Measurements from ENCODE around the gene ACOX3.

- no peak for TF ChIP-seq BRCA1 (IDR thresholded peaks at IDR 0.05; ENCODE audit: low read depth, low read length)
- no peak for TF ChIP-seq FOS (IDR thresholded peaks at IDR 0.05; ENCODE audit: borderline replicate concordance, extremely low read depth, insufficient read length)
- no peak for TF ChIP-seq CTCF (IDR thresholded peaks at IDR 0.05 in 2 of 3, conservative IDR thresholded peaks at IDR 0.05 in 1 of 3; ENCODE audit: control insufficient read depth in 2 of 3, extremely low read depth in 1 of 3, insufficient read depth in 1 of 3, low read depth in 3 of 3, low read length in 3 of 3)
- no peak for TF ChIP-seq POLR2AphosphoS5 (IDR thresholded peaks at IDR 0.05; ENCODE audit: low read length)
- no peak for TF ChIP-seq EP300 (IDR thresholded peaks at IDR 0.05; ENCODE audit: borderline replicate concordance in 1 of 2, control insufficient read depth in 1 of 2, low read depth in 2 of 2, low read length in 2 of 2)
- TF ChIP-seq IRF3 (IDR thresholded peaks at IDR 0.05), result no peak
- no peak for TF ChIP-seq KLF5 (IDR thresholded peaks at IDR 0.05; ENCODE audit: partially characterized antibody)
- TF ChIP-seq NR2C2 (IDR thresholded peaks at IDR 0.05; ENCODE audit: borderline replicate concordance, control insufficient read depth, insufficient read length, low read depth), result no peak
- no peak for TF ChIP-seq TCF12 (IDR thresholded peaks at IDR 0.05; ENCODE audit: low read depth, low read length)
- TF ChIP-seq POLR2A (IDR thresholded peaks at IDR 0.05; ENCODE audit: low read depth, low read length), result no peak
- no peak for TF ChIP-seq FOXM1 (IDR thresholded peaks at IDR 0.05; ENCODE audit: low read depth, low read length)
- TF ChIP-seq PAX5 (IDR thresholded peaks at IDR 0.05; ENCODE audit: borderline replicate concordance, low read depth, low read length), result no peak
- no peak for TF ChIP-seq CBFB (IDR thresholded peaks at IDR 0.05; ENCODE audit: low read depth)
- no peak for TF ChIP-seq ZNF622 (IDR thresholded peaks at IDR 0.05)
These were observed 33.5 kb upstream of the ACOX3 start for GRCh38 chr4:8473920-8474590.
